A549 treated with GW870086 at 1 μM for 4 hours (cell line): ENCODE data around the gene TTC22. TPM values are rescaled to one million over a fixed set of nuclear protein-coding genes. Genes with fewer than 3 reads are reported as not detected.

Experiments used
- total RNA-seq: library from RNA; stranded (reverse); fragments of 200-300 nt; extraction: Qiagen RNA extraction; gene quantifications from 5 replicates; pipeline ENCODE4 v1.2.3, GENCODE V29; 2022; ENCODE audit warnings: low read depth

The TTC22 gene
- total RNA-seq: 0.08 TPM in 1 of 5 replicates, not detected in the others

GRCh38 chr1:54800899-54801759 is at the start of gene TTC22:
TSS of gene TTC22 (minus strand) at chr1:54801323. CDS start at chr1:54801163, 160 bp downstream.

GRCh38 chr1:54764133-54764921 is 36.8 kb downstream of the TTC22 start, which contains the start of gene PARS2:
TSS of gene PARS2 (minus strand) at chr1:54764523. CDS start at chr1:54759161, 5,362 bp downstream.

Other genes starting within 250 kb of the TTC22 start
- 0.07 to 0.18 TPM (median 0.13 TPM) in 4 of 5 replicates, not detected in the other for gene FAM151A, start 177.8 kb downstream of the TTC22 start, total RNA-seq
- not detected in 5 replicates for gene MROH7, start 159.5 kb downstream of the TTC22 start, total RNA-seq
- gene TTC4, start 85.5 kb downstream of the TTC22 start, total RNA-seq: 25.2 to 30.3 TPM (median 26.8 TPM) in 5 replicates
- 4.3 to 5.1 TPM (median 4.7 TPM) in 5 replicates for gene PARS2, start 36.8 kb downstream of the TTC22 start, total RNA-seq
- gene DHCR24, start 85.9 kb upstream of the TTC22 start, total RNA-seq: 41.9 to 50.7 TPM (median 49.3 TPM) in 5 replicates
- gene TMEM61, start 179.3 kb upstream of the TTC22 start, total RNA-seq: 0.13 to 0.62 TPM (median 0.55 TPM) in 5 replicates
- not detected in 5 replicates for gene BSND, start 197.6 kb upstream of the TTC22 start, total RNA-seq
- gene PCSK9, start 238.2 kb upstream of the TTC22 start, total RNA-seq: 2.2 to 3.9 TPM (median 3.3 TPM) in 5 replicates